CD4-positive, alpha-beta T cell (primary cell): Measurements from ENCODE around the gene TIMD4. TPM values are rescaled to one million over a fixed set of nuclear protein-coding genes. Genes with fewer than 3 reads are reported as not detected.
"Not testable (repeated sequence)": the region's sequence is repeated elsewhere in the genome, so short reads cannot be mapped to it uniquely, and the experiment has no call there.

Experiments
- ATAC-seq: fragments of 200-7000 bp; cut with Tn5 transposase; one replicate; pipeline ENCODE4 v1.10.0; 2022; ENCODE audit warnings: mild to moderate bottlenecking; ENCODE audit not compliant: poor library complexity
- CTCF ChIA-PET: fragments of 350-600 bp; sonication (Branson Sonifier 250); formaldehyde crosslinking; loops from one replicate; lab custom pipeline; 2021; ENCODE audit warnings: antibody characterized with exemption, inconsistent platforms; lab: Charles Lee
- POLR2A ChIA-PET: fragments of 350-600 bp; sonication (Branson Sonifier 250); formaldehyde crosslinking; loops from one replicate; lab custom pipeline; 2021; ENCODE audit warnings: antibody characterized with exemption, inconsistent platforms; lab: Charles Lee
- DNase-seq, 14 experiments: peaks; one replicate each; pipeline ENCODE4 v3.0.0-alpha.2; 2013 to 2020; ENCODE audit warnings: mixed read lengths in 2 of 14
- H3K27ac ChIP-seq, 2 donors: one replicate each; pipeline versions ENCODE4 v1.5.1 to v1.7.0; 2013; ENCODE audit warnings: low read length in 2 of 2, low read depth in 1 of 2, mild to moderate bottlenecking in 1 of 2
- H3K27me3 ChIP-seq, 2 experiments: 1 replicate in 1 of 2; 2 replicates in 1 of 2; pipeline versions ENCODE4 v1.6.1 to v1.7.0; 2013; ENCODE audit warnings: low read length in 2 of 2, control low read depth in 1 of 2, mild to moderate bottlenecking in 1 of 2, moderate library complexity in 1 of 2; ENCODE audit not compliant: insufficient read depth in 2 of 2, control insufficient read depth in 1 of 2
- H3K36me3 ChIP-seq: one replicate; pipeline ENCODE4 v1.6.1; 2013; ENCODE audit warnings: low read length, control low read depth; ENCODE audit not compliant: insufficient read depth
- H3K4me1 ChIP-seq: one replicate; pipeline ENCODE4 v1.6.1; 2013; ENCODE audit warnings: low read length, control low read depth; ENCODE audit not compliant: insufficient read depth
- H3K4me3 ChIP-seq: one replicate; pipeline ENCODE4 v1.5.1; 2013; ENCODE audit warnings: mild to moderate bottlenecking, low read length, moderate library complexity
- H3K9me3 ChIP-seq, 2 experiments: 1 replicate in 1 of 2; 2 replicates in 1 of 2; pipeline versions ENCODE4 v1.6.1 to v1.7.0; 2013; ENCODE audit warnings: low read length in 2 of 2, mild to moderate bottlenecking in 2 of 2, control low read depth in 1 of 2, moderate library complexity in 1 of 2; ENCODE audit not compliant: control insufficient read depth in 1 of 2, insufficient read depth in 1 of 2
- H3K27ac Mint-ChIP-seq: one replicate; pipeline ENCODE4 v1.8.0; 2020; ENCODE audit warnings: mixed read lengths
- H3K27me3 Mint-ChIP-seq: one replicate; pipeline ENCODE4 v1.8.0; 2021; ENCODE audit warnings: mixed read lengths
- H3K36me3 Mint-ChIP-seq: one replicate; pipeline ENCODE4 v1.8.0; 2021; ENCODE audit warnings: low read depth, mixed read lengths
- H3K4me1 Mint-ChIP-seq: one replicate; pipeline ENCODE4 v1.8.0; 2021; ENCODE audit warnings: low read depth, mixed read lengths
- H3K4me3 Mint-ChIP-seq: one replicate; pipeline ENCODE4 v1.8.0; 2020; ENCODE audit warnings: mild to moderate bottlenecking, mixed read lengths
- H3K9me3 Mint-ChIP-seq: one replicate; pipeline ENCODE4 v1.8.0; 2020; ENCODE audit warnings: mixed read lengths
- CTCF ChIP-seq: fragments of 200-600 bp; IDR thresholded peaks from one replicate; pipeline ENCODE4 v1.8.0; 2022; ENCODE audit warnings: antibody characterized with exemption, mild to moderate bottlenecking
- intact Hi-C, 2 experiments: fragments of 100-400 bp; cut with DNase I in 1 of 2; cut with micrococcal nuclease in 1 of 2; formaldehyde crosslinking; loops; one replicate each; pipeline versions ENCODE4 v1.15.1 to v1.9.0; 2023 to 2025; cut with DNase I, micrococcal nuclease
- total RNA-seq, 174 experiments: library from RNA in 2 of 174; stranded (reverse) in 2 of 174; gene quantifications; one replicate each; pipeline ENCODE4 v1.2.3 and lab custom pipeline; 2021 to 2026

The TIMD4 gene
- total RNA-seq, 2 experiments from 2014 or later, result 1.6 to 2.0 TPM

GRCh38 chr5:156974328-156974727, 11.3 kb upstream of the TIMD4 start:
- Histone ChIP-seq H3K27me3 (no peaks in the 10 kb centered on the region), H3K4me1 (no peaks in the 10 kb centered on the region), H3K36me3 (no peaks in the 10 kb centered on the region), H3K4me3 (no peak overlapping the region), H3K27ac (no peak overlapping the region), H3K9me3 (no peaks in the 10 kb centered on the region)
- DNase-seq, result no peak
- ChIA-PET POLR2A (no interaction called here), CTCF (no interaction called here)
- Mint-ChIP-seq H3K27me3 (peaks cover 5% of the 10 kb centered on the region), H3K27ac (no peak overlapping the region), H3K4me1 (no peaks in the 10 kb centered on the region), H3K36me3 (no peaks in the 10 kb centered on the region), H3K9me3 (no peaks in the 10 kb centered on the region), H3K4me3 (no peak overlapping the region)
- intact Hi-C loops, result no loop called here
- TF ChIP-seq CTCF, result no peak
- ATAC-seq, result no peak

GRCh38 chr5:156971848-156972525, 9.0 kb upstream of the TIMD4 start:
- Histone ChIP-seq H3K27ac (no peak overlapping the region), H3K27me3 (no peaks in the 10 kb centered on the region), H3K4me1 (no peaks in the 10 kb centered on the region), H3K9me3 (no peaks in the 10 kb centered on the region), H3K36me3 (no peaks in the 10 kb centered on the region), H3K4me3 (no peak overlapping the region)
- ChIA-PET CTCF (no interaction called here), POLR2A (no interaction called here)
- ATAC-seq, result no peak
- H3K4me3 Mint-ChIP-seq, result no peak overlapping the region
- H3K4me1 Mint-ChIP-seq, result no peaks in the 10 kb centered on the region
- TF ChIP-seq CTCF, result no peak
- intact Hi-C loops, result no loop called here
- H3K36me3 Mint-ChIP-seq, result no peaks in the 10 kb centered on the region
- no peak for DNase-seq
- H3K27me3 Mint-ChIP-seq, result no peaks in the 10 kb centered on the region
- H3K27ac Mint-ChIP-seq, result no peak overlapping the region
- no peaks in the 10 kb centered on the region for H3K9me3 Mint-ChIP-seq

GRCh38 chr5:156971415-156971814, 8.4 kb upstream of the TIMD4 start:
- ChIA-PET CTCF (no interaction called here), POLR2A (no interaction called here)
- intact Hi-C loops, result no loop called here
- no peak overlapping the region for H3K27ac ChIP-seq
- H3K4me3 ChIP-seq, result no peak overlapping the region
- Mint-ChIP-seq H3K4me1 (no peaks in the 10 kb centered on the region), H3K27me3 (no peaks in the 10 kb centered on the region), H3K9me3 (no peaks in the 10 kb centered on the region), H3K27ac (no peak overlapping the region), H3K4me3 (no peak overlapping the region), H3K36me3 (no peaks in the 10 kb centered on the region)
- H3K9me3 ChIP-seq, result no peaks in the 10 kb centered on the region
- no peaks in the 10 kb centered on the region for H3K27me3 ChIP-seq
- ATAC-seq (no peak), DNase-seq (no peak)
- no peaks in the 10 kb centered on the region for H3K36me3 ChIP-seq
- TF ChIP-seq CTCF, result no peak
- H3K4me1 ChIP-seq, result no peaks in the 10 kb centered on the region

- H3K36me3 ChIP-seq, H3K4me1 ChIP-seq, intact Hi-C loops, H3K27ac Mint-ChIP-seq, H3K27me3 ChIP-seq, H3K4me1 Mint-ChIP-seq, H3K9me3 Mint-ChIP-seq, H3K4me3 ChIP-seq, H3K36me3 Mint-ChIP-seq, DNase-seq, POLR2A ChIA-PET, H3K4me3 Mint-ChIP-seq, H3K9me3 ChIP-seq, H3K27ac ChIP-seq, CTCF ChIA-PET, H3K27me3 Mint-ChIP-seq, ATAC-seq: not testable (repeated sequence)
Observed at GRCh38 chr5:156967386-156967785, 4.4 kb upstream of the TIMD4 start.
